Measurements from ENCODE around the gene BBOX1.

- TF ChIP-seq, protein P1, sequence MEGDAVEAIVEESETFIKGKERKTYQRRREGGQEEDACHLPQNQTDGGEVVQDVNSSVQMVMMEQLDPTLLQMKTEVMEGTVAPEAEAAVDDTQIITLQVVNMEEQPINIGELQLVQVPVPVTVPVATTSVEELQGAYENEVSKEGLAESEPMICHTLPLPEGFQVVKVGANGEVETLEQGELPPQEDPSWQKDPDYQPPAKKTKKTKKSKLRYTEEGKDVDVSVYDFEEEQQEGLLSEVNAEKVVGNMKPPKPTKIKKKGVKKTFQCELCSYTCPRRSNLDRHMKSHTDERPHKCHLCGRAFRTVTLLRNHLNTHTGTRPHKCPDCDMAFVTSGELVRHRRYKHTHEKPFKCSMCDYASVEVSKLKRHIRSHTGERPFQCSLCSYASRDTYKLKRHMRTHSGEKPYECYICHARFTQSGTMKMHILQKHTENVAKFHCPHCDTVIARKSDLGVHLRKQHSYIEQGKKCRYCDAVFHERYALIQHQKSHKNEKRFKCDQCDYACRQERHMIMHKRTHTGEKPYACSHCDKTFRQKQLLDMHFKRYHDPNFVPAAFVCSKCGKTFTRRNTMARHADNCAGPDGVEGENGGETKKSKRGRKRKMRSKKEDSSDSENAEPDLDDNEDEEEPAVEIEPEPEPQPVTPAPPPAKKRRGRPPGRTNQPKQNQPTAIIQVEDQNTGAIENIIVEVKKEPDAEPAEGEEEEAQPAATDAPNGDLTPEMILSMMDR (IDR thresholded peaks at IDR 0.05), result no peak
- TF ChIP-seq POLR2A (IDR thresholded peaks at IDR 0.05), result no peak
Observed at GRCh38 chr11:27089746-27090145, 49.1 kb downstream of the BBOX1 start.
